PC-3 (cell line): ENCODE results near the gene DUSP6.

Source experiments
- CTCF ChIP-seq: fragments of 300-600 bp; sonication (generic); conservative IDR thresholded peaks from 2 replicates; pipeline ENCODE4 v1.5.1; 2017; ENCODE audit warnings: antibody characterized with exemption, low read depth, mild to moderate bottlenecking, low read length
- EZH2 ChIP-seq: fragments of 300-600 bp; sonication (generic); IDR thresholded peaks from one replicate; pipeline ENCODE4 v1.6.1; 2017; ENCODE audit warnings: antibody characterized with exemption, mild to moderate bottlenecking, low read length; ENCODE audit not compliant: unreplicated experiment
- EZH2phosphoT487 ChIP-seq: fragments of 300-600 bp; sonication (generic); IDR thresholded peaks from 2 replicates; pipeline ENCODE4 v1.6.1; 2018; ENCODE audit warnings: mild to moderate bottlenecking, antibody characterized with exemption, low read length, borderline replicate concordance

- TF ChIP-seq CTCF (no peak), EZH2 (no peak), EZH2phosphoT487 (no peak)
Observed at GRCh38 chr12:89366676-89367364, 14.5 kb upstream of the DUSP6 start.
